Endothelial cell of umbilical vein (primary cell): Measurements from ENCODE around the gene DIS3L2. TPM values are rescaled to one million over a fixed set of nuclear protein-coding genes. Genes with fewer than 3 reads are reported as not detected.
A peak's percentile ranks its signal among the peaks of the same experiment; 100 is the strongest.

ENCODE experiments used
- BruUV-seq: library from RNA; stranded (reverse); fragments of 400-500 nt; replicated peaks from 2 replicates; lab custom pipeline; 2021; lab: Mats Ljungman, UMichigan
- CTCF ChIA-PET: fragments of 300-600, 350-600 bp; sonication (Branson Sonifier 250); formaldehyde crosslinking; loops from one replicate; lab custom pipeline; 2021; ENCODE audit warnings: antibody characterized with exemption, inconsistent platforms; lab: Charles Lee
- POLR2A ChIA-PET: fragments of 300-600, 350-600 bp; sonication (Branson Sonifier 250); formaldehyde crosslinking; loops from one replicate; lab custom pipeline; 2021; ENCODE audit warnings: antibody characterized with exemption, inconsistent platforms; lab: Charles Lee
- DNase-seq: peaks from one replicate; pipeline ENCODE4 v3.0.0-alpha.2; 2011; ENCODE audit warnings: low read depth, low spot score
- FAIRE-seq: peaks from 2 replicates; lab custom pipeline; 2011; peaks lifted over from hg19 to GRCh38; lab: Jason Lieb, UNC
- H2AFZ ChIP-seq: 2 replicates; pipeline ENCODE4 v1.6.0; 2012; ENCODE audit warnings: low read depth, low read length, control low read depth, inconsistent platforms
- H3K27ac ChIP-seq: 2 replicates; pipeline ENCODE4 v1.5.1; 2011; ENCODE audit warnings: low read depth, mild to moderate bottlenecking, control low read depth, low read length, moderate library complexity; ENCODE audit not compliant: insufficient read depth
- H3K27me3 ChIP-seq, 2 experiments: 2 replicates each; pipeline versions ENCODE4 v1.6.0 to v1.6.1; 2011; ENCODE audit warnings: low read length in 2 of 2, mixed read lengths in 1 of 2; ENCODE audit not compliant: control insufficient read depth in 2 of 2, insufficient read depth in 2 of 2
- H3K36me3 ChIP-seq, 2 experiments: 2 replicates in 1 of 2; 3 replicates in 1 of 2; pipeline ENCODE4 v1.5.1; 2011; ENCODE audit warnings: low read length in 2 of 2, mild to moderate bottlenecking in 1 of 2, moderate library complexity in 1 of 2; ENCODE audit not compliant: control insufficient read depth in 2 of 2, insufficient read depth in 2 of 2; ENCODE audit errors: extremely low read depth in 1 of 2
- H3K4me1 ChIP-seq: 3 replicates; pipeline ENCODE4 v1.5.1; 2011; ENCODE audit warnings: mild to moderate bottlenecking, low read length; ENCODE audit not compliant: control insufficient read depth, insufficient read depth; ENCODE audit errors: extremely low read depth
- H3K4me2 ChIP-seq: 2 replicates; pipeline ENCODE4 v1.6.1; 2011; ENCODE audit warnings: low read length, control low read depth, mixed read lengths; ENCODE audit not compliant: insufficient read depth
- H3K4me3 ChIP-seq, 3 experiments: fragments of 200-600 bp in 1 of 3; sonication (generic), shearing (Covaris generic) in 1 of 3; replicated peaks in 1 of 3; 2 replicates each; pipeline ENCODE4 v1.5.1; 2011 to 2016; ENCODE audit warnings: control low read depth in 3 of 3, low read length in 3 of 3, mild to moderate bottlenecking in 2 of 3, inconsistent platforms in 1 of 3, low read depth in 1 of 3, moderate library complexity in 1 of 3; ENCODE audit not compliant: insufficient read depth in 1 of 3
- H3K79me2 ChIP-seq: 2 replicates; pipeline ENCODE4 v1.6.0; 2012; ENCODE audit warnings: low read length, inconsistent platforms; ENCODE audit not compliant: control insufficient read depth, insufficient read depth
- H3K9ac ChIP-seq: replicated peaks from 2 replicates; pipeline ENCODE3; 2011; ENCODE audit warnings: low read length, control low read depth; ENCODE audit not compliant: insufficient read depth; ENCODE audit errors: extremely low read depth
- H3K9me1 ChIP-seq: replicated peaks from 3 replicates; pipeline ENCODE4 v1.6.0; 2011; ENCODE audit warnings: mild to moderate bottlenecking, low read length; ENCODE audit not compliant: control insufficient read depth, insufficient read depth; ENCODE audit errors: extremely low read depth
- H3K9me3 ChIP-seq: replicated peaks from 2 replicates; pipeline ENCODE4 v1.5.1; 2012; ENCODE audit warnings: low read length, inconsistent platforms; ENCODE audit not compliant: control insufficient read depth, insufficient read depth
- H4K20me1 ChIP-seq: replicated peaks from 2 replicates; pipeline ENCODE3; 2011; ENCODE audit warnings: mild to moderate bottlenecking, low read length; ENCODE audit not compliant: control insufficient read depth, insufficient read depth; ENCODE audit errors: extremely low read depth
- CTCF ChIP-seq, 2 donors: IDR thresholded peaks; 1 replicate in 1 of 2; 2 replicates in 1 of 2; pipeline ENCODE4 v1.5.1; 2011; ENCODE audit warnings: low read length in 2 of 2, mild to moderate bottlenecking in 2 of 2, moderate library complexity in 2 of 2, control low read depth in 1 of 2, inconsistent platforms in 1 of 2, low read depth in 1 of 2; ENCODE audit not compliant: insufficient read depth in 1 of 2; ENCODE audit errors: extremely low read depth in 1 of 2
- EZH2 ChIP-seq: IDR thresholded peaks from 2 replicates; pipeline ENCODE4 v1.6.1; 2012; ENCODE audit warnings: borderline replicate concordance, low read depth, mild to moderate bottlenecking, moderate library complexity, low read length, inconsistent platforms; ENCODE audit not compliant: severe bottlenecking
- FOS ChIP-seq: IDR thresholded peaks from 2 replicates; pipeline ENCODE4 v1.6.1; 2011; ENCODE audit warnings: mild to moderate bottlenecking, low read length, moderate library complexity, borderline replicate concordance; ENCODE audit not compliant: insufficient read depth
- GATA2 ChIP-seq: IDR thresholded peaks from 2 replicates; pipeline ENCODE4 v1.7.0; 2011; ENCODE audit warnings: low read depth, mild to moderate bottlenecking, moderate library complexity, mixed read lengths, low read length; ENCODE audit not compliant: insufficient read length, insufficient read depth
- JUN ChIP-seq: IDR thresholded peaks from 2 replicates; pipeline ENCODE4 v1.6.1; 2011; ENCODE audit warnings: borderline replicate concordance, low read depth; ENCODE audit not compliant: insufficient read length, insufficient read depth
- MAX ChIP-seq: IDR thresholded peaks from 2 replicates; pipeline ENCODE4 v1.6.1; 2011; ENCODE audit not compliant: insufficient read depth, insufficient read length
- MYC ChIP-seq: IDR thresholded peaks from one replicate; pipeline ENCODE4 v1.6.1; 2011; ENCODE audit warnings: mild to moderate bottlenecking, low read depth, low read length
- POLR2A ChIP-seq: IDR thresholded peaks from 2 replicates; pipeline ENCODE4 v1.6.1; 2012; ENCODE audit warnings: low read depth, mild to moderate bottlenecking, control low read depth, low read length
- POLR2AphosphoS5 ChIP-seq: IDR thresholded peaks from 2 replicates; pipeline ENCODE4 v1.6.1; 2012; ENCODE audit warnings: low read depth, mild to moderate bottlenecking, control low read depth, low read length, moderate library complexity; ENCODE audit not compliant: insufficient read depth
- dilution Hi-C: fragments of 300-500 bp; cut with MboI; formaldehyde crosslinking; loops from one replicate; pipeline ENCODE4 v1.15.0; 2019; ENCODE audit warnings: low sequenced_read_pairs; ENCODE audit not compliant: extremely low pct_ligation_motif_present
- intact Hi-C: fragments of 100-400 bp; cut with micrococcal nuclease; formaldehyde crosslinking; loops from one replicate; pipeline ENCODE4 v1.10.0; 2022
- polyA plus RNA-seq, 4 experiments: library from polyadenylated mRNA; depleted of rRNA in 3 of 4; stranded (reverse) in 3 of 4; unstranded in 1 of 4; fragments of >200 nt; gene quantifications; 2 replicates each; pipeline versions ENCODE4 v1.2.1 to v1.2.3, GENCODE V29; 2011 to 2012; ENCODE audit warnings: missing spikeins in 1 of 4
- total RNA-seq: library from RNA; stranded (reverse); gene quantifications from 2 replicates; pipeline ENCODE4 v1.2.3, GENCODE V29; 2021

DIS3L2 gene
- total and polyA plus RNA-seq, 2 donors (not counting 3 experiments of a cell fraction or from before 2014, with no cell fraction given), result 14.6 to 31.2 TPM

GRCh38 chr2:231960810-231961348, 634 bp upstream of the DIS3L2 start:
- Histone ChIP-seq H3K79me2 (peaks cover 25% of the 10 kb centered on the region), H3K4me1 (peaks cover 5% of the 10 kb centered on the region), H3K9me1 (no peaks in the 10 kb centered on the region), H3K9me3 (no peaks in the 10 kb centered on the region), H3K27me3 (no peaks in the 10 kb centered on the region), H3K9ac (peak overlapping the region; percentile 53), H4K20me1 (no peaks in the 10 kb centered on the region), H3K4me2 (peak overlapping the region; percentile 63), H3K4me3 (peak overlapping the region; percentile 69 to 84 (median 80)), H2AFZ (peak overlapping the region; percentile 96), H3K36me3 (no peaks in the 10 kb centered on the region), H3K27ac (peak overlapping the region; percentile 51)
- dilution Hi-C loops, result no loop called here
- no peak for DNase-seq
- FAIRE-seq, result no peak
- no peak for TF ChIP-seq JUN
- TF ChIP-seq POLR2AphosphoS5, result no peak
- no peak for TF ChIP-seq GATA2
- TF ChIP-seq FOS, result no peak
- no peak for TF ChIP-seq MAX
- no peak for TF ChIP-seq EZH2
- TF ChIP-seq MYC, result no peak
- no peak for TF ChIP-seq CTCF (IDR thresholded peaks at IDR 0.05; ENCODE audit: extremely low read depth in 1 of 2, insufficient read depth in 1 of 2, low read depth in 1 of 2, low read length in 2 of 2)
- no peak for TF ChIP-seq POLR2A
- no TSS peak for BruUV-seq
- intact Hi-C loops, result loop anchor here (1.0 kb wide), 1 partner anchor 35 kb away; the partner anchor contains the start of gene NPPC
- POLR2A ChIA-PET, result interaction anchor here (1.5 kb wide), 1 partner anchor 19 kb away, joined by 3 read pairs; no protein-coding TSS in a partner anchor
- CTCF ChIA-PET, result interaction anchor here (0.9 to 1.0 kb wide), 3 partner anchors 20 to 181 kb away, joined by 3 to 9 read pairs (median 5); no protein-coding TSS in a partner anchor
